ENCODE measurements around the gene HIVEP1. TPM values are rescaled to one million over a fixed set of nuclear protein-coding genes. Genes with fewer than 3 reads are reported as not detected.

Gene HIVEP1
- total RNA-seq, 1 donor from 2014 or later: 48.9 TPM

GRCh38 chr6:12032783-12033573, 20.9 kb downstream of the HIVEP1 start:
- TF ChIP-seq EZH2 (IDR thresholded peaks at IDR 0.05; ENCODE audit: insufficient read depth, low read length): no peak
- TF ChIP-seq, protein P1, sequence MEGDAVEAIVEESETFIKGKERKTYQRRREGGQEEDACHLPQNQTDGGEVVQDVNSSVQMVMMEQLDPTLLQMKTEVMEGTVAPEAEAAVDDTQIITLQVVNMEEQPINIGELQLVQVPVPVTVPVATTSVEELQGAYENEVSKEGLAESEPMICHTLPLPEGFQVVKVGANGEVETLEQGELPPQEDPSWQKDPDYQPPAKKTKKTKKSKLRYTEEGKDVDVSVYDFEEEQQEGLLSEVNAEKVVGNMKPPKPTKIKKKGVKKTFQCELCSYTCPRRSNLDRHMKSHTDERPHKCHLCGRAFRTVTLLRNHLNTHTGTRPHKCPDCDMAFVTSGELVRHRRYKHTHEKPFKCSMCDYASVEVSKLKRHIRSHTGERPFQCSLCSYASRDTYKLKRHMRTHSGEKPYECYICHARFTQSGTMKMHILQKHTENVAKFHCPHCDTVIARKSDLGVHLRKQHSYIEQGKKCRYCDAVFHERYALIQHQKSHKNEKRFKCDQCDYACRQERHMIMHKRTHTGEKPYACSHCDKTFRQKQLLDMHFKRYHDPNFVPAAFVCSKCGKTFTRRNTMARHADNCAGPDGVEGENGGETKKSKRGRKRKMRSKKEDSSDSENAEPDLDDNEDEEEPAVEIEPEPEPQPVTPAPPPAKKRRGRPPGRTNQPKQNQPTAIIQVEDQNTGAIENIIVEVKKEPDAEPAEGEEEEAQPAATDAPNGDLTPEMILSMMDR (IDR thresholded peaks at IDR 0.05; ENCODE audit: insufficient read depth, low read depth, low read length): no peak
- Mint-ChIP-seq H3K27me3 (ENCODE audit: low read depth, unreplicated experiment) (no peaks in the 10 kb centered on the region), H3K36me3 (ENCODE audit: low read depth, unreplicated experiment) (peaks cover 18% of the 10 kb centered on the region), H3K4me3 (ENCODE audit: unreplicated experiment) (no peak overlapping the region), H3K4me1 (ENCODE audit: low read depth, unreplicated experiment) (peaks cover 30% of the 10 kb centered on the region), H3K27ac (ENCODE audit: unreplicated experiment) (no peak overlapping the region), H3K9me3 (ENCODE audit: unreplicated experiment) (peaks cover 4% of the 10 kb centered on the region)
- no peak overlapping the region for H3K4me2 ChIP-seq (ENCODE audit: low read length)
- H3K79me2 ChIP-seq (ENCODE audit: insufficient read depth, low read length): peaks cover 98% of the 10 kb centered on the region
- H3K36me3 ChIP-seq (ENCODE audit: insufficient read depth, low read length): no peaks in the 10 kb centered on the region
- H2AFZ ChIP-seq (ENCODE audit: low read depth, low read length): no peak overlapping the region
- DNase-seq (ENCODE audit: low read depth): no peak
- H3K4me1 ChIP-seq (ENCODE audit: insufficient read depth, low read length): peaks cover 19% of the 10 kb centered on the region
- H3K27ac ChIP-seq (ENCODE audit: low read depth, low read length): no peak overlapping the region
- no peak overlapping the region for H3K4me3 ChIP-seq (ENCODE audit: insufficient read depth, low read depth, low read length)
- no peak for FAIRE-seq
- no peaks in the 10 kb centered on the region for H3K9me3 ChIP-seq (ENCODE audit: insufficient read depth, low read depth, low read length)
- H3K9ac ChIP-seq (ENCODE audit: low read length): no peak overlapping the region
- no peaks in the 10 kb centered on the region for H3K27me3 ChIP-seq (ENCODE audit: insufficient read depth, low read length)
- H4K20me1 ChIP-seq (ENCODE audit: insufficient read depth, low read length): peaks cover 60% of the 10 kb centered on the region

- Histone ChIP-seq H3K36me3 (ENCODE audit: insufficient read depth, low read length) (no peaks in the 10 kb centered on the region), H3K4me2 (ENCODE audit: low read length) (no peak overlapping the region), H3K27ac (ENCODE audit: low read depth, low read length) (no peak overlapping the region), H3K27me3 (ENCODE audit: insufficient read depth, low read length) (no peaks in the 10 kb centered on the region), H2AFZ (ENCODE audit: low read depth, low read length) (no peak overlapping the region), H3K79me2 (ENCODE audit: insufficient read depth, low read length) (peaks cover 94% of the 10 kb centered on the region), H3K4me1 (ENCODE audit: insufficient read depth, low read length) (peaks cover 19% of the 10 kb centered on the region), H3K4me3 (ENCODE audit: insufficient read depth, low read depth, low read length) (no peak overlapping the region), H3K9ac (ENCODE audit: low read length) (no peak overlapping the region), H4K20me1 (ENCODE audit: insufficient read depth, low read length) (peaks cover 58% of the 10 kb centered on the region), H3K9me3 (ENCODE audit: insufficient read depth, low read depth, low read length) (no peaks in the 10 kb centered on the region)
- FAIRE-seq (no peak), DNase-seq (ENCODE audit: low read depth) (peak; percentile 58)
- TF ChIP-seq EZH2 (IDR thresholded peaks at IDR 0.05; ENCODE audit: insufficient read depth, low read length): no peak
- TF ChIP-seq, protein P1 (IDR thresholded peaks at IDR 0.05; ENCODE audit: insufficient read depth, low read depth, low read length): no peak
- H3K9me3 Mint-ChIP-seq (ENCODE audit: unreplicated experiment): peaks cover 4% of the 10 kb centered on the region
- H3K27ac Mint-ChIP-seq (ENCODE audit: unreplicated experiment): peak overlapping the region; percentile 56
- H3K27me3 Mint-ChIP-seq (ENCODE audit: low read depth, unreplicated experiment): no peaks in the 10 kb centered on the region
- H3K36me3 Mint-ChIP-seq (ENCODE audit: low read depth, unreplicated experiment): peaks cover 12% of the 10 kb centered on the region
- no peak overlapping the region for H3K4me3 Mint-ChIP-seq (ENCODE audit: unreplicated experiment)
- peaks cover 30% of the 10 kb centered on the region for H3K4me1 Mint-ChIP-seq (ENCODE audit: low read depth, unreplicated experiment)
Observed at GRCh38 chr6:12033770-12034169, 21.7 kb downstream of the HIVEP1 start.

GRCh38 chr6:12034349-12034748, 22.2 kb downstream of the HIVEP1 start:
- Histone ChIP-seq H3K36me3 (ENCODE audit: insufficient read depth, low read length) (no peaks in the 10 kb centered on the region), H4K20me1 (ENCODE audit: insufficient read depth, low read length) (peaks cover 60% of the 10 kb centered on the region), H3K9me3 (ENCODE audit: insufficient read depth, low read depth, low read length) (no peaks in the 10 kb centered on the region), H2AFZ (ENCODE audit: low read depth, low read length) (no peak overlapping the region), H3K4me1 (ENCODE audit: insufficient read depth, low read length) (peaks cover 19% of the 10 kb centered on the region), H3K4me3 (ENCODE audit: insufficient read depth, low read depth, low read length) (no peak overlapping the region), H3K4me2 (ENCODE audit: low read length) (no peak overlapping the region), H3K27me3 (ENCODE audit: insufficient read depth, low read length) (no peaks in the 10 kb centered on the region), H3K79me2 (ENCODE audit: insufficient read depth, low read length) (peaks cover 93% of the 10 kb centered on the region), H3K27ac (ENCODE audit: low read depth, low read length) (no peak overlapping the region), H3K9ac (ENCODE audit: low read length) (no peak overlapping the region)
- FAIRE-seq: no peak
- TF ChIP-seq, protein P1 (IDR thresholded peaks at IDR 0.05; ENCODE audit: insufficient read depth, low read depth, low read length): no peak
- no peak for TF ChIP-seq EZH2 (IDR thresholded peaks at IDR 0.05; ENCODE audit: insufficient read depth, low read length)
- Mint-ChIP-seq H3K4me1 (ENCODE audit: low read depth, unreplicated experiment) (peaks cover 30% of the 10 kb centered on the region), H3K27me3 (ENCODE audit: low read depth, unreplicated experiment) (no peaks in the 10 kb centered on the region), H3K9me3 (ENCODE audit: unreplicated experiment) (peaks cover 4% of the 10 kb centered on the region), H3K36me3 (ENCODE audit: low read depth, unreplicated experiment) (peaks cover 10% of the 10 kb centered on the region), H3K27ac (ENCODE audit: unreplicated experiment) (no peak overlapping the region), H3K4me3 (ENCODE audit: unreplicated experiment) (no peak overlapping the region)
- DNase-seq (ENCODE audit: low read depth): no peak
